NCI-H146 (cell line): Measurements from ENCODE around the gene DLGAP4.

Source experiments
- DNase-seq: peaks from one replicate; lab custom pipeline; 2025; lab: John Stamatoyannopoulos, UW

The DLGAP4 gene

DNA sequence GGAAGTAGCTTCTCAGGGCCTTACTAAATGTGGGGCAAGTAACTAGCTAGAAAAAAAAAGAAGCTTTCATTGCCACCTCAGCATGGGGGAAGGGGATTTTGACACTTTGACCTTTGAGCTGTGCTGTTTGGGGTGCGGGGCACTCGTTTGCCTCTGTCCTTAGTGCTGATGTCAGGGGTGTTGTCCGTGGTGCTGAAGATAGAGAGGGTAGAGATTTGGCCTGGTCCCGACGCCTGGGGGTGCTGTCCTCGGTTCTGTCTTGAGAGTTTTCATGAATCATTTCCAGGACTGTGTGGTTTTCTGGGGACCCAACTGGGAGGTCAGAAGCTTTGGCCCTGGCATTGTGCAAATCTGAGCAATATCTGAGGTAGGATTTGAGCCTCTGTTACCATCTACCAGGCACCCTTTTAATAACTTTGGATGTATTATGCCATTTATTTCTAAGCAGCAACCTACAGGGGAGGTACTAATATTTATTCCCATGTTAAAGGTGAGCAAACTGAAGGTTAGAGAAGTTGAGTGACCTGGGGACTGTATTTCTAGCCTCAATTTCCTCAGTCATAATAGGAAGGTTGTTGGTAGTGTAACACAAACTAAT lies 78.0 kb downstream of the DLGAP4 start:
- DNase-seq: no peak

DNA sequence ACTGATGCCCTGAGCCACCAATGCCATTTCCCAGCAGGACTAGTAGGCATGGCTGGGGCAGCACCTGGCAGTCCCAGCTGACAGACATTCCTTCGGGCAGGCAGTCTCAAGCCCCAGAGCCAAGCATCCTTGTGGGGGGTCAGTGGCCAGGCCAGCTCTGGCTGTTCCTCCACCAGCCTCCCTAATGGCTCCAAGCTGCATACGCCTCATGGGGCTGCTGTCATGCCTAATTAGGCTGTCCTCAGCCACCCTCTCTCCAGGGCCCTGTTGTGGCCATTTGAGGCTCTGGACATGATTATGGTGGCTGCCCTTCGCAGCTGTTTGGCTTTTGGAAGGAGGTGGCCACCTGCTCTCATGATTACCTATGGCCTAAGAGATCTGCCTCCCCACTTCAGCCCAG lies 79.4 kb downstream of the DLGAP4 start:
- DNase-seq: peak; percentile 34

DNA sequence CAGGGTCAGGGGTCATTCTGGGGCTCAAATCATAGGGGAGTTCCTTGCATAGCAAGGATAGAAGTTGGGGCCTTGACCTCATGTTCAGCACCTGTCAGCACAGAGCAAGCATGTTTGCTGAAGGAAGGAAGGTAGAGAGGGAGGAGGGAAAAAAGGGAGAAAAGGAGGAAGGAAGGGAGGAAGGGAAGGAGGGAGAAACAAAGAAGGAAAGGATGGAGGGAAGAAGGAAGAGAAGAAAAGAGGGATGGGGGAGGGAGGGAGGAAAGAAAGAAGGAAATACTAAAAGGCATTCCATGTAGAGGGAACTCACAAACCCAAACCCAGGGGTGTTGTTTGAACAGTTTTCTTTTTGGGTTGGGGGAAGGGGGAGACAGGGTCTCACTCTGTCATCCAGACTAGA lies 80.1 kb downstream of the DLGAP4 start:
- no peak for DNase-seq

DNA sequence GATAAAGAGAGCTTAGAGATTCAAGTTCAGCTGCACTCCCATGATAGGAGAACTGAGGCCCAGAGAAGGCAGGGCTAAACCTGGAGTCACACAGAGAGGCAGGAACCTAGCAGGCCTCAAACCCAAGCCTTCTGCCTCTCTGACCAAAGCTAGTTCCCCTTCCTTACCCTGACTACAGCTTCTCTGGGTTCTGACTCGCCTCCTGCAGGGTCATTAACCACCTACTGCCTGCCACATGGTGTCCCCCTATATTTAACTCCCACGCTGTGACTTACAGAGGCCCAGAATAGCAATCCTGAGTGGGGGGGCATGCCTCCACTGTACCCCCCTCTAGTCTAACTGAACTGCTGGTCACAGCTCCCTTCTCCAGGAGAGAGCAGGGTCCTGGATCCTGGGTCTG lies 84.1 kb downstream of the DLGAP4 start:
- no peak for DNase-seq

DNA sequence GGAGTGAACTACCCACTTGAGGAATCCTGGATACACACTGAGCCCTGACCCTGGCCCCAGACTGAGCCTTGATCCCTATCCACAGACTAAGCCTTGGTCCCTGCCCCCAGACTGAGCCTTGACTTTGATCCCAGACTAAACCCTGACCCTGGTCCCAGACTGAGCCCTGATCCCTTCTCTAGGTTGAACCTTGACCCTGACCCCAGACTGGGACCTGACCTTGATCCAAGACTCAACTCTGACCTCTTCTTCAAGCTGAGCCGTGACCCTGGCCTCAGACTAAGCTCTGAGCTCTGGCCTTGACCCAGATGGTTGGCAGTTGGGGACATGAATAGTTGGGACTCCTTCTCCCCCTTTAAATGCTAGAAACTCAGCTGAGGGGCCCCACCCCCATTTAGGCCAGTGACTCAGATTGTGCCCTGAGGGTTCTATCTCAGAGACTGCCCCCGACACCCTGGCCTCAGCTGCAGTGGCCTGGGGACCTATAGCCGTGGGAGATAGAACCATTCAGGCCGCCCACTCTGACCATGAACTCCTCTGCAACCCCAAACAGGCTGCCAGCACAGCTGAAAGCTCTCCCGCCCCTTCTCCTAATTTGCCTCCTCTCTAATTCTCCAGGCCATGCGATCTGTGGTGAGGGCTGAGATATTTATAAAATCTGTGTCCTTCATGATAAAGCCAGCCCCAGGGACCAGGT lies 84.7 kb downstream of the DLGAP4 start:
- no peak for DNase-seq

DNA sequence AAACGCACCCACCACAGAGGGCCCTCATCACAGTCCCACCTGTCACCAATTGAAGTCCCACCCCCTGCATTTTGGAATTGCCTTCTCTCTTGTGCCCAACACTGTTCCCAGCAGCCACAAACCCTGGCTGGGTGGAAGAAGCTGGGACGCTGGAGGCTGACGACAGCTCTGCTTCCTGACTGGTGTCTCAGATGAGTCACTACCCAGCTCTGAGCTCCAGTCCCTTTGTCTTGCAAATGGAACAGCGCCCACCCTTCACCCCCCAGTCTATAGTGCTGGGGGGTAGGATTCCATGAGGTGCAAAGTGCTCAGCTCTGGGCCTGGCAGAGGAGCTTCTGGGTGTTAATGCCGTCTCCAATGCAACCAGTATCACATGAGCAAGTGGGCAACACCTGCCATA lies 85.3 kb downstream of the DLGAP4 start:
- DNase-seq: no peak

DNA sequence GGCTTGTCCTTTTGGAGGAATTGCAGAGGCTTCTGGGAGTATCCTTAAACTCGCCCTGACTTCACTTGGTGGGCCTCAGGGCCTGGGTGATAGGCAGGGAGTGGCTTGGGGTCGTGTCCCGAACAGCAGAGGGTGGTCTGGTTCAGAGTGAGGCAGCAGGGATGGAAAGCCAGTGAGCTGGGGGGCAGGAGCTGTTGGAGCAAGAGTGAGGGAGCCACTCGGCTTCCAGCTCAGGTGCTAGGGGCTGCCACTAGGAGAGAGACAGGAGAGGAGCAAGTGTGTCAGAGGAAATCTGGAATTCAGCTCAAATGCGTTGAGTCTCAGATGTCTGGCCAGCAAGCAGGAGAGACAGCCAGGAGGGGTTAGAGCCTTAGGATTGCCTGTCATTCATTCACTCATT lies 85.8 kb downstream of the DLGAP4 start:
- DNase-seq: no peak

DNA sequence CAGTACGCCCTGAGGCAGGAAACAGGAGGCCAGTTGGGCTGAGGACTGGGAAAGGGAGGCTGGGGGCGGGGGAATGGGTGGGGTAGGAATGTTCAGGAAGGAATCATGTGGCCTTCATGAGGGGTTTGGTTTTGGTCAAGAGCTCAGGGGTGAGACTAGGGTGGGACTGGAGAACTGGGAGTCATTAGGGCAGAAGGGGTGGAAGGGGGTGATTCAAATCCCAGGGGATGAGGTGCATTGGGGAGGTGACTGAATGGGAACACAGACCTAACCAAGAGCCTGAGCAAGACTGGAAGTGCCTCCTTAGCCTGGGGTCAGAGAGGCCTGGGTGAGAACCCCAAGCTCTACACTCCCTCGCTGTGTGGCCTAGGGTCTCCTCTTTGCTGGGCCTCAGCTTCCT lies 86.8 kb downstream of the DLGAP4 start:
- no peak for DNase-seq

DNA sequence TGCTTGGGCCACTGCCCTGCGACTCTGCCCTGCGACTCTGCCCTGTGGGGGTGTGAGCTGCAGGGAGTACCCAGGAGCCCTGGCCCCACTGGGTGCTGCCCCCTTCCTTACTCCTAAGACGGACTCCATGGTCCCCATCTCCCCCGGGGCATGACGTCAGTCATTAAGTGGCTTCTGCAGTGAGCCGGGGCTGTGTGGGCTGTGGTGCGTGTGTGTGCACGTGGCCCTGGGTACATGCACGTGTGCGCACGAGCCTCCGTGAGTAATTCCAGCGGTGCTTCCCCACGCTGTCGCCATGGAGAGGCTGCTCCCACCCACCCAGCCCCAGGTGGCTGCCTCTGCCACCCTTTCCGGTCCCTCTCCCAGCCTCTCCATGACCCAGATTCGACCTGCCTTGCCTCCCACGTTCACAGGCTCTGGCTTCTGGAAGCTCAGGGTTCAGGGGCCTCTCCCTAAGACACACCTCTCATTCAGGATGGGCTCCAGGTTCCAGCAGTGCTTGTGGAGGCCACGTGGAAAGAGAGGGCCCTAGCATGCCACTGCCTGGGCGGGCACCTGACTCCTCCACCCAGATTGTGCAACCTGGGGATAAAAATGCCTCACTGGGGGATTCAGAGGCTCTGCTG lies 88.3 kb downstream of the DLGAP4 start:
- DNase-seq: no peak

DNA sequence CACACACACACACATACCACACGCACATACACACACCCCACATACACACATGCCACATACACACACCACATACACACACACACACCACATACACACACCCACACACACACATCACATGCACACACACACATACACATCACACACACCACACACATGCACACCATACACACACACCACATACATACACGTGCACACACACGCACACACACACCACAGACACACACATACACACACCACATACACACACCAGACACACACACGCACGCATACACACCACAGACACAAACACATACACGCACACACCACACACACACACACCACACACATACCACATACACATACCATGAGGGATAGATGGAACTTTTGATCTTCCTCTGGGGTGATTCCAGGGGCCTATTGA lies 90.2 kb downstream of the DLGAP4 start:
- no peak for DNase-seq

DNA sequence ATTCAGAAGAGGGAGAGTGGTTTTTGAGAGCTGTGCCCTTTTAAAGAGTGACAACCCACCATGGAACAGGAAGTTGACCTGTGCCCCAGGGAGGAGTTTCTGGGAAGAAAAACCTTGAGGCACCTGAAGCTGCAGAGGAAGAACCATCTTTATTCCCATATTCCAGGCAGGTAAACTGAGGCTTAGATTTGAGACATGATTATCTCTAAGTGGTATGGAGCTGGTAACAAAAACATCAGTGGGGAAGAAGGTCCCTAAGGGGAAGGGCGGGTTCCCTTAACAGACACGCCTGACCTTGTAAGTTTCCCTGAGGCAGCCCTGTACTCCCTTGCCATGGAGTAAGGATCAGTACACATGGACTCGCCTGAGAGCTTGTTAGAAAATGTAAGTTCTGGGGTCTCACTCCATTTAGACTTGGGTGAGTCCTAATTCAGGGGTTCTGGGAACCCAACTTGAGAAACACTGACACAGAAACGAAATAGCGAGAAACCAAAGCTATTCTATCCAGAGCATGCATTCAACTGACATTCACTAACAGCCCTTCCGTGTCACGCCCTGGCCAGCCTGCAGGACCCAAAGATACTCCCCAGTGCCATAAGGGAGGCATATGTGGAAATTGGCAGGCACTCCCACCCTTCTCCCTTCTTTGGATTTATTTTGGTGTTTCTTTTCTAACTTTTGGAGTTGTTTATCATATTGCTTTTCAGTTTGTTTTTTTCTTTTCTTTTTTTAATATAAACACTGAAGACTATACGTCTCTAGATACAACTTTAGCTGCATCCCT lies 90.9 kb downstream of the DLGAP4 start:
- DNase-seq: no peak

DNA sequence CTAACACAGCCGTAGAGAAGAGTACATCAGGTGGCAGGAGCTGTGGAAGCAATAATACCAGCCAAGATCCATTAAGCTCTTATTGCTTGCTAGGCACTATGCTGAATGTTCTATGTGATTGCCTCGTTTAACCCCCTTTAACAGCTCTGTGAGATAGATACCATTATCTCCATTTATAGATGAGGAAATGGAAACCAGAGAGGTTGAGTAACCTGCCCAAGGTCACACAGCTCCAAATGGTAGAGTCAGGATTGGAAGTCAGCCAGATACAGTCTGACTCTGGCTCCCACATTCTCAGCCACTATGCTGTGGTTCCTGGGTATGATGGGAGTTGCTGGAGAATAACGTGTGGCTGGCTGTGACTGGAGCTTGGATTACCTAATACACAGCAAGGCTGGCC lies 92.4 kb downstream of the DLGAP4 start:
- no peak for DNase-seq

DNA sequence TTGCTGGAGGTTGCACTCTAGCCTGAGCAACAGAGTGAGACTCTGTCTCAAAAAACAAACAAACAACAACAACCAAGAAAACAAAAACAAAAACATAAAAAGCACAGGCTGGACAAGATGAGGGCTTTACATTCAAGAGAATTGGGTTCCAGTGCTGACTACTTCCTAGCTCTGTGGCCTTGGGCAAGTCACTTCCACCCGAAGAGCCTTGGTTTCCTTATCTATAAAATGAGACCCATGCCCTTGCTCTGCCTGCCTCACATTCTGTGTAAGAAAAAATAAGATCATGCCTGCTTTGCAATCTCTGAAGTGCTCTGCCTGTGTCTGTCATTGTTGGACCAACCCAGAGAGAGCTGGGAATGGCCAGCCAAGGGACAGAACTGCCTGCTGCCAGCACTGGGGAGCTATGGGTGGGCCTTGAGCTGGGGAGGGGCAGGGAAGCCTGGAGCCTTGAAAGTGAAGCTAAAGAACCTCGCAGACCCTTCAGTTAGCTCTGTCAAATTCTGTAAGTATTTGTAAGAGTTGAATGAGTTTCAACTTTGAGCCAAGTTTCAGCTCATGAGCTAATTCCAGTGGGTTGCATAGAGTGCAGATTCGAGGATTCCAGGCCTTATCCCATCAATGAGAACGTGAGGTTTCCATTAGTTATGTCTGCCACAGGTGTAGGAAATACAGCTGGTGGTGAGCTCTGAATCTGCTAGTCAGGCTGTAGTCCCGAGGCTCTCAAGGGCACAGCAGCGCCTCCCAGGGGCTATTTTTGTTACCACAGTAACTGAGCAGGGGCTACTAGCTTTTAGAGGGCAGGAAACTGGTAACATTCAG lies 93.2 kb downstream of the DLGAP4 start:
- DNase-seq: peak; percentile 75

DNA sequence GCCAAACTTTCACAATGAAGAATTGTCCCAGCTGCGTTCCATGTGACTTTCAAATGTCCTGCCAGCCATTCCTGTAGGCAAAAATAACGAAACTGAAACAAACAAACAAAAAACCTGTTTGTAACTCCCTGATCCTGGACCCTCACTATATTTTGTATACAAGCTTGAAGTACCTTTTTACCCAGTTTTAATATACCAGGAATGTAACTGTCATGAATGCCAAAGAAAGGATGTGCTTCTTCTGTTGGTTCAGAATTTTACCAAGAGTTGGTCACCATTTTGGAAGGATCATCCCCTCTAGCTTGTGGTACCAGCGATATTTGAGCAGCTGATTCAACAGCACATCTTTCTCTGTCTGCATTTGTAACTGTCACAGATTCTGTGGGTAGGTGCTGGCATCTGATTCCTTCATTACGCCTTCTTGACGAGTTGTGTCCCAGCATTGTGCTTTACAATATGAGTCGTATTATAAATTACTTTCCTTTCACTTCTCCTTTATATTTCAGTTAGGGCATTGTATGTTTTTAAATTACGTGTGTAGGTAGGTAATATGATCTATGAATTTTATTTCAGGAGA lies 93.9 kb downstream of the DLGAP4 start:
- no peak for DNase-seq

DNA sequence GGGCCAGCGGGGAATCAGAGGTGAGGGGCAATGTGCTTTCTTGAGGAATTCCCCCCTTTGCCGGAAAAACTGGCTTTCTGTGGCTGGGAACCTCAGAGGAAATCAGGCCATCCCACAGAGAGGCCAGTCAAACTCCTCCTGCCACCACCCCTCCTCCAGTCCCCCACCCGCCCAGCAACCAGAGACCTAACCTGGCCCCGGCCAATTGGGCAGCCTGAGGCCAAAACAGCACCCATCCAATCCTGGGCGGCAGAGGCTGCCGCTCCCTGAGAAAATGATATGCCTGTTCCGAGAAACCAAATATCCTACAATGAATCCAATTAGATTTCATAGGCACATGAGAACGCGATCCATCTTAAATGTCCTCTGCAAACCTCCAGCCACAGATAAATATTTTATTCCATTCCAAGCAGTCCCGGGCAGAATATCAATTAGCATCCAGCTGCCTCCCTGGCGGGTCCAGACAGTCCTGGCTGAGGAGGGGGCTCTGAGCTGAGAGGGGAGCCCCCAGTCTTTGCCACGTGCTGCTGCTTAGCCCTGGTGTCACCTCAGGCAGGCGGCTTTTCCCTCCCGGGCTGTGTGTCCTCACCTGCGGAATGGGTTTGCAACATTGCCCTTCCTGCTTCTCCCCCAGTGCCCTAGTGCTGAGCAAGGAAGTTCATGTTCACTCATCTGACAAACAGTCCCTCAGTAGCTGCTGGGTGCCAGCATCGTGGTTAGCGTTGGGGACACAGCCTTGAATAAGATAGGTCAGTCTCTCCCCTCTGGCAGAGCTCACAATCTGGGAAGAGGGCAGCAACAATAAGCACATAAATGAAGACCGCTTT lies 95.0 kb downstream of the DLGAP4 start:
- DNase-seq: peak; percentile 40

DNA sequence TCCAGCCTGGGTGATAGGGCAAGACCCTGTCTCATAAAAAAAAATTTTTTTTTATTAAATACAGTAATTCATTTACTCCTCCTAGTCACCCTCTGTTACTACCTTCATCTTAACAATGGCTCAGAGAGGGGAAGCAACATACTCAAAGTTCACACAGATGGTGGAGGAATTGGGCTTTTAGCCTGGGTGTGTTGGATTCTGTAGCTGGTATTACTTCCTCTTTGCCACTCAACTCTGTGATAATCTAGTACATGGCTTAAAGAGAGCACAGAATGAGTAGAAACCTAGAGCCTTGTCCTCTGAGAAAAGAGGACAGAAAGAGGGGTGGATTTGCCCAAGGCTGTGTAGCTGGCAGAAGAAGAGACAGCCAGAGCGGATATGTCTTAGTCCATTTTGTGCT lies 96.6 kb downstream of the DLGAP4 start:
- DNase-seq: no peak

DNA sequence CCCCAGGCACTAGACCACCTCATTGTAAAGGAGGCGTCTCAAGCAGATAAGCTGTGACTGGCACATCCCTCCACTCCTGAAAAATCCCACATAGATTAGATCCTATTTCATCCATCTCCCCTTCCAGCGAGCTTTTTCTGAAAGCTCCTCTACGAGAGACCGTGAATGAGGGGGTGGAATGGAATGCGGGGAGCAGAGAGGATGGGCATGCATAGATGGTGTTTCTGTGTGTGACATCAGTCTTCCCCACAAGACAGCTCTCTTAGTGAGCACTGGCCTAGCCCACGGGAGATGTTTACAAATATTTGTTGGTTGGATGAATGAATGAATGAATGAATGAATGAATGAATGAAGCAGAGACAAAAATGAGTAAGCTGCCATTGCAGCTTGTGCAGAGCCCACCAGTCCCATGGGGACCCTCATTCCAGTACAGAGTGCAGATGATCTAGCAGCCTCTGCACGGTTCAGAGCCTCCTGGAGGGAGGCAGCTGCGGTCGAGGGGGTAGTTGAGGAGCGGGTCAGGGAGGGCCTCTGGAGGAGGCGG lies 98.4 kb downstream of the DLGAP4 start:
- DNase-seq: no peak

DNA sequence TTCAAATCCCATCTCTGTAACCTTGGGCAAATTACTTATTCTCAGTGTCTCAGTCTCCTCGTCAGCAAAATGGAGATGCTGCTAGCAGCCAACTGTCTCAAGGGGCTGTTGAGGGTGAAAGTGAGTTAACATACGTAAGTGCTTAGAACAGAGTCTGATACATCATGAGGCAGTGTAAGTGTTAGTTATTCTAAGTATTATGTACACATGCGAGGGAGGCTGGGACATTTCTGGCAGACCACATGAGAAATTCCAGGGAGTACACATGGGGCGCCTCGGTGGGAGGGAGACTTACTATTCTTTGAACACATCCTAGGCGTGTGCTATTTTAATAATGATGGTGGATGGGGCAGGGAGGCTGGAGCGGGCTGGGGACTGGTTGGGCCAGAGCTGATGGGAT lies 99.1 kb downstream of the DLGAP4 start:
- no peak for DNase-seq

DNA sequence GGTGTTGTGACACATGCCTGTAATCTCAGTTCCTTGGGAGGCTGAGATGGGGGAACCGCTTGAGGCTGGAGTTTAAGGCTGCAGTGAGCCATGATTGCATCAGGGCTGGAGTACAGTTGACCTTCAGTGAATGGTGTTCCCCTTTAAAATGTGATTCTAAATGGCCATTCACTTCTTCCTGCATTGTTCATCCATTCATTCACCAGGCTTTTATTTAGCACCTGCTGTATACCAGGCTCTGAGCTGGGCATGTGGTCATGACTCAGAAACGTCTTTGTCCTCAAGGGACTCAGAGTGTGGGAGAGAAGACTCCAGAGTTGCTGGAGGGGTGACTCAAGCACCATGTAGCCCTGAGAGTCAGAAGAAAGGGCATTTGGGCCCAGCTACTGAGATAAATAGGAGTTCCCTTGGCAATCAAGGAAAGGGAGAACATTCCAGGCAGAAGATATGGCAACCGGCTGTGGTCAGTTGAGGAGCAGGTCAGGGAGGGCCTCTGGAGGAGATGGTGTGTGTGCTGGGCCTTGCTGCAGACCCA lies 101.1 kb downstream of the DLGAP4 start:
- DNase-seq: no peak

DNA sequence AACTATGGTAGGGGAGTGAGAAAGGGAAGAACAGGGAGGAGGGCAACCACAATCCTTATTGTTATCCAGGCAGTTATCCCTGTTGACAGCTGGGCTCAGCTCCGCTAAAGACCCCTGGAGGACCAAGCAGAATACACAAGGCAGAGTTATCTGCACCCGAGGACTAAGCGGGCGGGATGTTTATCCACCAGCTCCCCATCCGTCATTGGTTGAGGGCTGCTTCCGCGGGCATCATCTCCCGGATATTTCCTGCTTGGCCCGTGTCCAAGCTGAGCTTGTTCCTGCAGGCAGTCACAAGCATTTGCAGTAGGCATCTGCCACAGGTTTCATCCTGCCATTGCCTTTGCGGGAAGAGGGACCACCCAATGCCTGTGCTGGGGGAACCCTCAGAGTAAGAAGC lies 102.1 kb downstream of the DLGAP4 start:
- peak; percentile 19 for DNase-seq
